B cell (primary cell): ENCODE measurements around the gene SLC39A1. TPM values are rescaled to one million over a fixed set of nuclear protein-coding genes. Genes with fewer than 3 reads are reported as not detected.

ENCODE experiments used
- ATAC-seq: fragments of 200-7000 bp; cut with Tn5 transposase; one replicate; pipeline ENCODE4 v1.10.0; 2021; ENCODE audit warnings: low read depth, mild to moderate bottlenecking, moderate number of reproducible peaks, moderate library complexity
- CTCF ChIA-PET: fragments of 350-600 bp; sonication (Branson Sonifier 250); formaldehyde crosslinking; loops from one replicate; lab custom pipeline; 2021; ENCODE audit warnings: antibody characterized with exemption, inconsistent platforms; lab: Charles Lee
- POLR2A ChIA-PET: fragments of 350-600 bp; sonication (Branson Sonifier 250); formaldehyde crosslinking; loops from one replicate; lab custom pipeline; 2021; ENCODE audit warnings: antibody characterized with exemption; lab: Charles Lee
- DNase-seq: peaks from one replicate; pipeline ENCODE4 v3.0.0; 2013
- H2AFZ ChIP-seq: 2 replicates; pipeline ENCODE4 v1.6.1; 2012; ENCODE audit warnings: mild to moderate bottlenecking, low read depth, low read length; ENCODE audit not compliant: insufficient read depth, poor library complexity, severe bottlenecking
- H3K27ac ChIP-seq, 2 donors: 1 replicate in 1 of 2; 2 replicates in 1 of 2; pipeline ENCODE4 v1.5.1; 2012 to 2013; ENCODE audit warnings: low read length in 2 of 2, mild to moderate bottlenecking in 2 of 2, moderate library complexity in 1 of 2
- H3K27me3 ChIP-seq, 4 experiments: fragments of 200-600 bp in 1 of 4; sonication (generic) in 1 of 4; replicated peaks in 1 of 4; 1 replicate in 2 of 4; 2 replicates in 2 of 4; pipeline versions ENCODE4 v1.6.1 to v1.7.0; 2013 to 2016; ENCODE audit warnings: low read length in 3 of 4, mild to moderate bottlenecking in 2 of 4, mixed read lengths in 1 of 4, moderate library complexity in 1 of 4; ENCODE audit not compliant: insufficient read depth in 4 of 4, control insufficient read depth in 3 of 4; ENCODE audit errors: control extremely low read depth in 1 of 4
- H3K36me3 ChIP-seq, 2 experiments: replicated peaks in 1 of 2; 1 replicate in 1 of 2; 2 replicates in 1 of 2; pipeline versions ENCODE4 v1.6.1 to v1.7.1; 2013; ENCODE audit warnings: low read length in 1 of 2; ENCODE audit not compliant: insufficient read depth in 2 of 2, control insufficient read depth in 1 of 2; ENCODE audit errors: control extremely low read depth in 1 of 2, extremely low read depth in 1 of 2
- H3K4me1 ChIP-seq, 2 donors: fragments of 200-600 bp in 1 of 2; sonication (generic) in 1 of 2; 1 replicate in 1 of 2; 2 replicates in 1 of 2; pipeline versions ENCODE4 v1.5.1 to v1.6.1; 2013 to 2017; ENCODE audit warnings: low read length in 2 of 2; ENCODE audit not compliant: control insufficient read depth in 2 of 2, insufficient read depth in 2 of 2
- H3K4me2 ChIP-seq: replicated peaks from 2 replicates; pipeline ENCODE3; 2012; ENCODE audit warnings: mild to moderate bottlenecking, low read depth, low read length; ENCODE audit not compliant: poor library complexity, severe bottlenecking
- H3K4me3 ChIP-seq, 5 experiments: fragments of 200-600 bp in 1 of 5; sonication (generic) in 1 of 5; 1 replicate in 3 of 5; 2 replicates in 2 of 5; pipeline versions ENCODE4 v1.5.1 to v1.7.0; 2011 to 2016; ENCODE audit warnings: low read length in 4 of 5, mild to moderate bottlenecking in 4 of 5, low read depth in 2 of 5, control low read depth in 1 of 5, moderate library complexity in 1 of 5; ENCODE audit not compliant: insufficient read depth in 1 of 5; ENCODE audit errors: control extremely low read depth in 1 of 5, extremely low read depth in 1 of 5
- H3K79me2 ChIP-seq: fragments of 200-600 bp; sonication (generic); one replicate; pipeline ENCODE4 v1.6.0; 2016; ENCODE audit warnings: low read length; ENCODE audit not compliant: control insufficient read depth, insufficient read depth
- H3K9ac ChIP-seq: fragments of 200-600 bp; sonication (generic); 2 replicates; pipeline ENCODE4 v1.6.1; 2017; ENCODE audit warnings: mild to moderate bottlenecking, low read length, moderate library complexity
- H3K9me3 ChIP-seq, 3 donors: one replicate each; pipeline versions ENCODE4 v1.6.1 to v1.7.1; 2013; ENCODE audit warnings: low read length in 2 of 3; ENCODE audit not compliant: control insufficient read depth in 2 of 3, insufficient read depth in 1 of 3; ENCODE audit errors: control extremely low read depth in 1 of 3
- H4K20me1 ChIP-seq: 2 replicates; pipeline ENCODE4 v1.6.0; 2012; ENCODE audit warnings: mild to moderate bottlenecking, low read length; ENCODE audit not compliant: insufficient read depth, control insufficient read depth, poor library complexity, severe bottlenecking
- H3K27ac Mint-ChIP-seq: one replicate; pipeline ENCODE4 v1.8.0; 2021; ENCODE audit warnings: mixed read lengths
- H3K27me3 Mint-ChIP-seq: one replicate; pipeline ENCODE4 v1.8.0; 2021; ENCODE audit warnings: mixed read lengths
- H3K4me1 Mint-ChIP-seq: one replicate; pipeline ENCODE4 v1.8.0; 2021; ENCODE audit warnings: mixed read lengths
- H3K4me3 Mint-ChIP-seq: one replicate; pipeline ENCODE4 v1.8.0; 2021; ENCODE audit warnings: mixed read lengths
- H3K9me3 Mint-ChIP-seq: one replicate; pipeline ENCODE4 v1.8.0; 2022; ENCODE audit warnings: mixed read lengths; ENCODE audit not compliant: insufficient read depth
- EZH2 ChIP-seq: IDR thresholded peaks from 2 replicates; pipeline ENCODE4 v1.6.1; 2012; ENCODE audit warnings: borderline replicate concordance, low read depth, mild to moderate bottlenecking, moderate library complexity, low read length; ENCODE audit not compliant: insufficient read depth, poor library complexity, severe bottlenecking
- WGBS: methylation state at CpG from one replicate; pipeline ENCODE4 v1.1.5; 2013; ENCODE audit warnings: missing lambda C conversion rate; ENCODE audit not compliant: insufficient coverage; 5-methylcytosine and 5-hydroxymethylcytosine counted together
- intact Hi-C: fragments of 100-400 bp; cut with micrococcal nuclease; formaldehyde crosslinking; loops from one replicate; pipeline ENCODE4 v1.10.0; 2022
- polyA plus RNA-seq: library from polyadenylated mRNA; depleted of rRNA; stranded (reverse); fragments of >200 nt; gene quantifications from 2 replicates; pipeline ENCODE4 v1.2.3, GENCODE V29; 2012
- total RNA-seq, 2 donors: library from RNA; stranded (reverse); fragments of 120-200 nt in 1 of 2; gene quantifications; 1 replicate in 1 of 2; 2 replicates in 1 of 2; pipeline versions ENCODE4 v1.2.3 to v1.2.4, GENCODE V29; 2013 to 2022
- TF ChIP-seq, protein P1 (sequence below): fragments of 200-600 bp; IDR thresholded peaks from one replicate; pipeline ENCODE4 v1.8.0; 2022; ENCODE audit warnings: antibody characterized with exemption, mild to moderate bottlenecking

The SLC39A1 gene
- total and polyA plus RNA-seq, 2 donors (not counting 1 experiment from before 2014, with no cell fraction given) = 19.3 to 28.1 TPM

DNA sequence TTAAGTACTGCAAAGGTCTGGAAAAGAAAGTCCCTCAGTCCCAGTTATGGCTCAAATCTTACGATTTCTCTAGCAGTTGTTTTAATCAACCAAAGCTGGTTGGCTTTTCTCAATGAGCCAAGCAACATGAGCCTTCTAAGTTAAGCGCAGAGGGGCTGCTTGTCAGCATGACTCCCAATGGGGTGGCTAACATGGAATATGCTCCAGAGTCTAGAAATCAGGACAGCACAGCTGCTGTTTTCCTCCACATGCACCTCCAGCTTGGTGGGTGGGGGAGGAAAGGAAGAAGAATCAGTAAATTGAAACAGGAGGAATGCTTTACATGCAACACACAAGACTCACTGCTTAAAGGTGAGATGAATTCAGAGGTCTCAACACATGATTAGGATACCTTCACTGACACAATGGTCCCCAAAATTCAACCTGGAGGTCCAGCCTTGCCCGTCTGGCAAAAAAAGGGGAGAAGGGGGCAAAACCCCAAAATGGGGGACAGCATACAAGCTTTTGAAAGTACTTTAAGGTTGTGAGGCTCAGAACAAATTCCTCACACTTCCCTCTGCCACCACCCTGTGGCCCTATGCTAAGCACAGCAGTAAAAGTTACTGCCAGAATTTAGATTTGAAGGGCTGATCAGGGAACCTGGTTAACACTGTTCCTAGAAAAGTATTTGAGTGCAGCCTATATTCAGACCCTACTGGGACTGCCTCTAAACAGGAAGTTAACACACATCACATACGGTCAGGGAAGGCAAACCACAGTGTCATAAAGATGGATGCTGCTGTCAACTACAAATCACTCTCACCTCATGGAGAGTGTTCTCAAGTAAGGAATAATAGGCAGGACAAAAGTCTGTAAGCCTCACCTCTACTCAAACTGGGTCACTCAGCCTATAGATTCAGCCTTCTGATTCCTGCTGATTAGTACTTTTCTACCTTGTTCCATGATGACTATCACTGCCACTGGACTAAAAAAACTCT lies 43.2 kb downstream of the SLC39A1 start:
- Mint-ChIP-seq H3K4me3 (peak overlapping the region; percentile 95), H3K9me3 (no peaks in the 10 kb centered on the region), H3K27ac (peak overlapping the region; percentile 79), H3K27me3 (no peaks in the 10 kb centered on the region), H3K4me1 (peaks cover 53% of the 10 kb centered on the region)
- Histone ChIP-seq H2AFZ (no peak overlapping the region), H3K79me2 (peaks cover 88% of the 10 kb centered on the region), H3K9me3 (no peaks in the 10 kb centered on the region), H3K36me3 (peaks cover 0 to 17% of the 10 kb centered on the region in 2 experiments), H3K4me2 (peak overlapping the region; percentile 92), H3K27ac (peak overlapping the region in 1 of 2 donors; percentile 91), H3K4me1 (peaks cover 37 to 39% of the 10 kb centered on the region in 2 donors), H3K4me3 (peak overlapping the region in 1 of 5 experiments; percentile 11), H3K9ac (no peak overlapping the region), H3K27me3 (no peaks in the 10 kb centered on the region), H4K20me1 (peaks cover 57% of the 10 kb centered on the region)
- DNase-seq (peak; percentile 43), ATAC-seq (no peak)
- CTCF ChIA-PET = interaction anchor here (0.7 to 5.2 kb wide), 6 partner anchors 25 to 123 kb away, joined by 4 to 43 read pairs (median 8); partner anchors contain the start of genes DENND4B and RAB13
- WGBS = 95% methylated on average over 2 of the region's 4 CpGs
- no peak for TF ChIP-seq EZH2
- TF ChIP-seq, protein P1, sequence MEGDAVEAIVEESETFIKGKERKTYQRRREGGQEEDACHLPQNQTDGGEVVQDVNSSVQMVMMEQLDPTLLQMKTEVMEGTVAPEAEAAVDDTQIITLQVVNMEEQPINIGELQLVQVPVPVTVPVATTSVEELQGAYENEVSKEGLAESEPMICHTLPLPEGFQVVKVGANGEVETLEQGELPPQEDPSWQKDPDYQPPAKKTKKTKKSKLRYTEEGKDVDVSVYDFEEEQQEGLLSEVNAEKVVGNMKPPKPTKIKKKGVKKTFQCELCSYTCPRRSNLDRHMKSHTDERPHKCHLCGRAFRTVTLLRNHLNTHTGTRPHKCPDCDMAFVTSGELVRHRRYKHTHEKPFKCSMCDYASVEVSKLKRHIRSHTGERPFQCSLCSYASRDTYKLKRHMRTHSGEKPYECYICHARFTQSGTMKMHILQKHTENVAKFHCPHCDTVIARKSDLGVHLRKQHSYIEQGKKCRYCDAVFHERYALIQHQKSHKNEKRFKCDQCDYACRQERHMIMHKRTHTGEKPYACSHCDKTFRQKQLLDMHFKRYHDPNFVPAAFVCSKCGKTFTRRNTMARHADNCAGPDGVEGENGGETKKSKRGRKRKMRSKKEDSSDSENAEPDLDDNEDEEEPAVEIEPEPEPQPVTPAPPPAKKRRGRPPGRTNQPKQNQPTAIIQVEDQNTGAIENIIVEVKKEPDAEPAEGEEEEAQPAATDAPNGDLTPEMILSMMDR = peak; percentile 17
- intact Hi-C loops = loop anchor here (5.0 kb wide), 2 partner anchors 38 to 707 kb away; no protein-coding TSS in a partner anchor
- POLR2A ChIA-PET = interaction anchor here (6.5 kb wide), 1 partner anchor 25 kb away, joined by 124 read pairs; the partner anchor contains the start of gene DENND4B
